H1 (cell line): Measurements from ENCODE around the gene ZDHHC24. TPM values are rescaled to one million over a fixed set of nuclear protein-coding genes. Genes with fewer than 3 reads are reported as not detected.

Source experiments
- CTCF ChIA-PET: fragments of 300-600 bp; sonication (Branson Sonifier 250); formaldehyde crosslinking; loops from one replicate; lab custom pipeline; 2021; ENCODE audit not compliant: partially characterized antibody; lab: Charles Lee
- POLR2A ChIA-PET: fragments of 300-600 bp; sonication (Branson Sonifier 250); formaldehyde crosslinking; loops from one replicate; lab custom pipeline; 2021; ENCODE audit warnings: inconsistent platforms; ENCODE audit not compliant: partially characterized antibody; lab: Charles Lee
- DNase-seq, 2 experiments: peaks; one replicate each; pipeline versions ENCODE4 v3.0.0 to v3.0.0-alpha.2; 2010 to 2022; ENCODE audit warnings: low spot score in 2 of 2, low read depth in 1 of 2, mixed read lengths in 1 of 2
- FAIRE-seq: peaks from 2 replicates; lab custom pipeline; 2011; peaks lifted over from hg19 to GRCh38; lab: Jason Lieb, UNC
- H2AFZ ChIP-seq: 2 replicates; pipeline ENCODE4 v1.8.1; 2012; ENCODE audit warnings: low read length, inconsistent platforms
- H2AK5ac ChIP-seq: 2 replicates; pipeline ENCODE4 v1.6.1; 2013; ENCODE audit warnings: low read depth, low read length
- H2BK120ac ChIP-seq: replicated peaks from 2 replicates; pipeline ENCODE3; 2013; ENCODE audit warnings: low read depth, low read length, inconsistent platforms
- H2BK12ac ChIP-seq: 2 replicates; pipeline ENCODE4 v1.6.1; 2013; ENCODE audit warnings: low read depth, low read length
- H2BK15ac ChIP-seq: 2 replicates; pipeline ENCODE4 v1.6.1; 2013; ENCODE audit warnings: low read length
- H2BK20ac ChIP-seq: 2 replicates; pipeline ENCODE4 v1.6.1; 2013; ENCODE audit warnings: low read length
- H2BK5ac ChIP-seq: 2 replicates; pipeline ENCODE4 v1.6.1; 2013; ENCODE audit warnings: low read depth, low read length
- H3K14ac ChIP-seq: 2 replicates; pipeline ENCODE4 v1.6.1; 2013; ENCODE audit warnings: inconsistent platforms; ENCODE audit not compliant: insufficient read length
- H3K18ac ChIP-seq: 2 replicates; pipeline ENCODE4 v1.6.1; 2013; ENCODE audit warnings: low read length; ENCODE audit errors: extremely low read depth
- H3K23ac ChIP-seq: 2 replicates; pipeline ENCODE4 v1.6.1; 2013; ENCODE audit warnings: inconsistent platforms; ENCODE audit not compliant: insufficient read length
- H3K23me2 ChIP-seq: 2 replicates; pipeline ENCODE4 v1.6.1; 2013; ENCODE audit warnings: low read depth, low read length
- H3K27ac ChIP-seq: 2 replicates; pipeline ENCODE4 v1.6.1; 2011; ENCODE audit warnings: low read depth, low read length, inconsistent platforms
- H3K27me3 ChIP-seq, 4 experiments: replicated peaks in 1 of 4; 1 replicate in 1 of 4; 2 replicates in 3 of 4; pipeline versions ENCODE4 v1.6.1 to v1.8.1; 2011 to 2013; ENCODE audit warnings: low read length in 3 of 4, mild to moderate bottlenecking in 3 of 4, inconsistent platforms in 2 of 4, mixed read lengths in 2 of 4, moderate library complexity in 1 of 4; ENCODE audit not compliant: control insufficient read depth in 3 of 4, insufficient read depth in 3 of 4; ENCODE audit errors: extremely low read depth in 1 of 4
- H3K36me3 ChIP-seq, 4 experiments: 2 replicates each; pipeline versions ENCODE4 v1.6.1 to v1.8.1; 2011 to 2013; ENCODE audit warnings: mild to moderate bottlenecking in 4 of 4, low read length in 3 of 4, moderate library complexity in 2 of 4, control low read depth in 1 of 4, inconsistent platforms in 1 of 4; ENCODE audit not compliant: insufficient read depth in 4 of 4, control insufficient read depth in 2 of 4
- H3K4ac ChIP-seq: replicated peaks from 2 replicates; pipeline ENCODE3; 2013; ENCODE audit warnings: low read length, low read depth, mixed read lengths, inconsistent platforms; ENCODE audit not compliant: insufficient read length
- H3K4me1 ChIP-seq, 4 experiments: replicated peaks in 1 of 4; 1 replicate in 1 of 4; 2 replicates in 3 of 4; pipeline versions ENCODE4 v1.6.1 to v1.8.1; 2011 to 2013; ENCODE audit warnings: low read length in 3 of 4, inconsistent platforms in 2 of 4, mixed read lengths in 1 of 4; ENCODE audit not compliant: insufficient read depth in 4 of 4, control insufficient read depth in 3 of 4
- H3K4me2 ChIP-seq, 2 experiments: 2 replicates each; pipeline versions ENCODE4 v1.6.1 to v1.8.1; 2011 to 2013; ENCODE audit warnings: low read depth in 2 of 2, low read length in 2 of 2, control low read depth in 1 of 2, inconsistent platforms in 1 of 2, mild to moderate bottlenecking in 1 of 2; ENCODE audit not compliant: insufficient read depth in 1 of 2
- H3K4me3 ChIP-seq, 4 experiments: fragments of 200-600, 300-600 bp in 1 of 4; sonication (generic), shearing (Covaris generic), sonication (Bioruptor Twin) in 1 of 4; 2 replicates each; pipeline versions ENCODE4 v1.5.1 to v1.8.1; 2011 to 2016; ENCODE audit warnings: low read length in 4 of 4, low read depth in 3 of 4, control low read depth in 2 of 4, inconsistent platforms in 2 of 4, mild to moderate bottlenecking in 2 of 4, mixed read lengths in 1 of 4, moderate library complexity in 1 of 4; ENCODE audit not compliant: insufficient read depth in 2 of 4; ENCODE audit errors: extremely low read depth in 1 of 4
- H3K56ac ChIP-seq: replicated peaks from 2 replicates; pipeline ENCODE3; 2013; ENCODE audit warnings: low read depth, mild to moderate bottlenecking, mixed read lengths, low read length, inconsistent platforms; ENCODE audit not compliant: insufficient read length
- H3K79me1 ChIP-seq: 2 replicates; pipeline ENCODE4 v1.6.1; 2013; ENCODE audit warnings: low read depth, low read length, control low read depth
- H3K79me2 ChIP-seq, 2 experiments: 2 replicates each; pipeline versions ENCODE4 v1.6.1 to v1.8.1; 2012 to 2013; ENCODE audit warnings: low read length in 2 of 2, mild to moderate bottlenecking in 2 of 2, inconsistent platforms in 1 of 2; ENCODE audit not compliant: insufficient read depth in 2 of 2, control insufficient read depth in 1 of 2
- H3K9ac ChIP-seq, 4 experiments: replicated peaks in 1 of 4; 1 replicate in 1 of 4; 2 replicates in 3 of 4; pipeline versions ENCODE4 v1.6.1 to v1.8.1; 2011 to 2013; ENCODE audit warnings: low read depth in 3 of 4, low read length in 3 of 4, control low read depth in 2 of 4, mild to moderate bottlenecking in 2 of 4, moderate library complexity in 2 of 4, inconsistent platforms in 1 of 4; ENCODE audit errors: extremely low read depth in 1 of 4
- H3K9me3 ChIP-seq, 2 experiments: 2 replicates each; pipeline versions ENCODE4 v1.6.1 to v1.8.1; 2012 to 2013; ENCODE audit warnings: mild to moderate bottlenecking in 2 of 2, moderate library complexity in 2 of 2, control low read depth in 1 of 2, inconsistent platforms in 1 of 2, low read depth in 1 of 2, low read length in 1 of 2, mixed read lengths in 1 of 2; ENCODE audit not compliant: insufficient read depth in 2 of 2
- H4K20me1 ChIP-seq, 2 experiments: replicated peaks in 1 of 2; 2 replicates each; pipeline versions ENCODE3 to v1.8.1; 2011 to 2013; ENCODE audit warnings: inconsistent platforms in 2 of 2, low read length in 2 of 2, mild to moderate bottlenecking in 1 of 2; ENCODE audit not compliant: insufficient read depth in 2 of 2, control insufficient read depth in 1 of 2
- H4K5ac ChIP-seq: 2 replicates; pipeline ENCODE4 v1.6.1; 2013; ENCODE audit warnings: low read length, low read depth, mixed read lengths, inconsistent platforms; ENCODE audit not compliant: insufficient read length
- H4K8ac ChIP-seq: 2 replicates; pipeline ENCODE4 v1.8.0; 2013; ENCODE audit warnings: mild to moderate bottlenecking, moderate library complexity, low read length, inconsistent platforms; ENCODE audit not compliant: insufficient read depth; ENCODE audit errors: extremely low read depth
- H4K91ac ChIP-seq: replicated peaks from 2 replicates; pipeline ENCODE3; 2013; ENCODE audit warnings: low read length, mixed read lengths, inconsistent platforms; ENCODE audit not compliant: insufficient read length
- CEBPB ChIP-seq: IDR thresholded peaks from 2 replicates; pipeline ENCODE4 v1.6.1; 2012; ENCODE audit warnings: low read depth, low read length
- WGBS, 2 experiments: shearing (Covaris generic) in 1 of 2; methylation state at CpG; one replicate each; pipeline versions ENCODE4 v1.1.6 to v1.1.7; 2013 to 2015; ENCODE audit warnings: low lambda C conversion rate in 2 of 2, mixed read lengths in 2 of 2, inconsistent platforms in 1 of 2, low coverage in 1 of 2, missing lambda C conversion rate in 1 of 2; ENCODE audit not compliant: insufficient replicate concordance in 2 of 2, insufficient coverage in 1 of 2, insufficient read length in 1 of 2; ENCODE audit errors: extremely low coverage in 1 of 2, missing lambda C conversion rate in 1 of 2; 5-methylcytosine and 5-hydroxymethylcytosine counted together
- polyA plus RNA-seq, 7 experiments: library from polyadenylated mRNA; depleted of rRNA in 3 of 7; stranded (reverse) in 5 of 7; unstranded in 2 of 7; fragments of >200 nt in 5 of 7; fragments of 200-250 nt in 2 of 7; gene quantifications; 1 replicate in 5 of 7; 2 replicates in 1 of 7; 4 replicates in 1 of 7; pipeline versions ENCODE4 v1.2.1 to v1.2.3, GENCODE V29; 2011 to 2013; ENCODE audit warnings: missing spikeins in 2 of 7, mixed read lengths in 2 of 7
- total RNA-seq: library from RNA; stranded (reverse); fragmentation: NEBNext Ultra II Directional; extraction: Animal tissue kit (Norgen Biotek cat#: 25700); gene quantifications from 2 replicates; pipeline ENCODE4 v1.2.1, GENCODE V29; 2021

The ZDHHC24 gene
- total and polyA plus RNA-seq, 2 of the 8 experiments (the other 6 are each of a cell fraction or from before 2014, with no cell fraction given): 8.4 to 9.7 TPM

- no peaks in the 10 kb centered on the region for H3K27me3 ChIP-seq
- no peaks in the 10 kb centered on the region for H3K79me2 ChIP-seq
- H3K4ac ChIP-seq: no peak overlapping the region
- no peak overlapping the region for H3K56ac ChIP-seq
- peaks cover 0 to 18% (median 8%) of the 10 kb centered on the region in 4 experiments; a peak in 4 of 8 replicates for H3K36me3 ChIP-seq
- H2AK5ac ChIP-seq: no peak overlapping the region
- ChIA-PET CTCF (interaction anchor here (0.6 to 4.5 kb wide), 12 partner anchors 9 to 343 kb away, joined by 3 to 23 read pairs (median 4); partner anchors contain the start of genes DPP3 and RBM4B), POLR2A (interaction anchor here (1.4 to 4.6 kb wide), 2 partner anchors 10 to 185 kb away, joined by 5 to 37 read pairs; partner anchors contain the start of gene DPP3)
- H2BK120ac ChIP-seq: no peak overlapping the region
- no peak overlapping the region for H3K14ac ChIP-seq
- H2BK5ac ChIP-seq: no peak overlapping the region; the same call in 1 of the 2 replicates
- H3K27ac ChIP-seq: no peak overlapping the region
- no peak overlapping the region for H3K23ac ChIP-seq
- no peak overlapping the region for H3K9ac ChIP-seq
- no peak overlapping the region for H4K91ac ChIP-seq
- H4K20me1 ChIP-seq: no peaks in the 10 kb centered on the region
- H3K4me1 ChIP-seq: peaks cover 0 to 12% (median 5%) of the 10 kb centered on the region in 4 experiments; a peak in 4 of 7 replicates
- H2AFZ ChIP-seq: no peak overlapping the region
- 85% methylated on average over 7 of the region's 7 CpGs; no CpG with 5 or more reads in 1 of the 2 experiments for WGBS, 2 experiments
- no peak overlapping the region for H2BK15ac ChIP-seq
- H2BK12ac ChIP-seq: no peak overlapping the region
- FAIRE-seq: no peak
- no peak for TF ChIP-seq CEBPB
- TF ChIP-seq, all 59 proteins: peak for 0
- no peaks in the 10 kb centered on the region for H3K9me3 ChIP-seq
- H4K5ac ChIP-seq: no peak overlapping the region
- no peaks in the 10 kb centered on the region for H3K79me1 ChIP-seq
- H3K23me2 ChIP-seq: no peaks in the 10 kb centered on the region
- DNase-seq: no peak
- no peak overlapping the region for H3K18ac ChIP-seq
- H2BK20ac ChIP-seq: no peak overlapping the region
- H3K4me2 ChIP-seq: no peak overlapping the region
- H3K4me3 ChIP-seq: no peak overlapping the region
- H4K8ac ChIP-seq: no peak overlapping the region
These were observed 56.2 kb downstream of the ZDHHC24 start for GRCh38 chr11:66489636-66490035.
